ENCODE measurements around the gene YY1. TPM values are rescaled to one million over a fixed set of nuclear protein-coding genes. Genes with fewer than 3 reads are reported as not detected.

Gene YY1
- total and polyA plus RNA-seq, 2 of the 8 experiments (the other 6 are each of a cell fraction or from before 2014, with no cell fraction given): 26.4 to 106 TPM

DNA sequence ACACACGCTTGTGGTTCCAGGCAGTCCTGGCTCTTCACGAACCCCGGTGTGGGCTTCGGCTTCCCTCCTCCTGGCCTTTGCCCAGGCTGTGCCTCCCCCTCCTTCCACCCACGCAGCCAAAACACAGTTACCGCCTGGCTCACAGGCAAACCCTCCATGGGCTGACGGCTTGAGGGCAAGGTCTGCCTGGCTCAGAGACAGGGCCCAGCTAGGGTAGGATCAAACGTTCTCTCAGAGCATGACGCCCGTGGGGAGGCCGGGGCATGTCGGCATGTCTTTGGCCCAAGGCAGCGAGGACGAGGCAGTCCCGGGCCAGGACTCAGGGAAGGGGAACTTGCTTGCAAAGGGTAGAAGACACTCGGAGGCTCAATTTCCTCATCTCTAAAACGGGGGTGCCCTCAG, 86.3 kb downstream of the YY1 start:
- H3K36me3 ChIP-seq (ENCODE audit: control insufficient read depth in 2 of 4, insufficient read depth in 4 of 4, low read length in 3 of 4): no peaks in the 10 kb centered on the region
- H4K91ac ChIP-seq (replicated peaks; ENCODE audit: insufficient read length, low read length): no peak overlapping the region
- H4K20me1 ChIP-seq (replicated peaks in 1 of 2; ENCODE audit: control insufficient read depth in 1 of 2, insufficient read depth in 2 of 2, low read length in 2 of 2): no peaks in the 10 kb centered on the region
- no peaks in the 10 kb centered on the region for H3K27me3 ChIP-seq (replicated peaks in 1 of 4; ENCODE audit: control insufficient read depth in 3 of 4, extremely low read depth in 1 of 4, insufficient read depth in 3 of 4, low read length in 3 of 4)
- 89% methylated on average over 15 of the region's 17 CpGs; no CpG with 5 or more reads in 1 of the 2 experiments for WGBS, 2 experiments (ENCODE audit: extremely low coverage in 1 of 2, insufficient coverage in 1 of 2, insufficient read length in 1 of 2, insufficient replicate concordance in 2 of 2, low coverage in 1 of 2, low lambda C conversion rate in 2 of 2, missing lambda C conversion rate in 1 of 2)
- no peak overlapping the region for H2BK5ac ChIP-seq (ENCODE audit: low read depth, low read length)
- CTCF ChIA-PET (ENCODE audit: partially characterized antibody): no interaction called here
- no peak overlapping the region for H2AK5ac ChIP-seq (ENCODE audit: low read depth, low read length)
- H3K4me3 ChIP-seq (ENCODE audit: extremely low read depth in 1 of 4, insufficient read depth in 2 of 4, low read depth in 3 of 4, low read length in 4 of 4): no peak overlapping the region
- H3K4me1 ChIP-seq (replicated peaks in 1 of 4; ENCODE audit: control insufficient read depth in 3 of 4, insufficient read depth in 4 of 4, low read length in 3 of 4): peaks cover 0 to under 1% (median 0%) of the 10 kb centered on the region in 4 experiments; a peak in 1 of 7 replicates
- H2BK120ac ChIP-seq (replicated peaks; ENCODE audit: low read depth, low read length): no peak overlapping the region
- POLR2A ChIA-PET (ENCODE audit: partially characterized antibody): interaction anchor here (1.9 kb wide), 1 partner anchor 10 kb away, joined by 6 read pairs; no protein-coding TSS in a partner anchor
- no peak overlapping the region for H3K56ac ChIP-seq (replicated peaks; ENCODE audit: insufficient read length, low read depth, low read length)
- H3K4ac ChIP-seq (replicated peaks; ENCODE audit: insufficient read length, low read depth, low read length): no peak overlapping the region
- no peak overlapping the region for H2BK15ac ChIP-seq (ENCODE audit: low read length)
- H3K27ac ChIP-seq (ENCODE audit: low read depth, low read length): no peak overlapping the region
- no peak overlapping the region for H2BK20ac ChIP-seq (ENCODE audit: low read length)
- no peak overlapping the region for H2AFZ ChIP-seq (ENCODE audit: low read length)
- H3K23me2 ChIP-seq (ENCODE audit: low read depth, low read length): no peaks in the 10 kb centered on the region; the same call in 1 of the 2 replicates
- DNase-seq (ENCODE audit: low read depth in 1 of 2, low spot score in 2 of 2) (no peak), FAIRE-seq (no peak)
- no peak overlapping the region for H3K4me2 ChIP-seq (ENCODE audit: insufficient read depth in 1 of 2, low read depth in 2 of 2, low read length in 2 of 2)
- H3K18ac ChIP-seq (ENCODE audit: extremely low read depth, low read length): no peak overlapping the region
- H3K79me1 ChIP-seq (ENCODE audit: low read depth, low read length): no peaks in the 10 kb centered on the region
- no peaks in the 10 kb centered on the region for H3K9me3 ChIP-seq (ENCODE audit: insufficient read depth in 2 of 2, low read depth in 1 of 2, low read length in 1 of 2)
- H3K23ac ChIP-seq (ENCODE audit: insufficient read length): no peak overlapping the region
- H4K5ac ChIP-seq (ENCODE audit: insufficient read length, low read depth, low read length): no peak overlapping the region
- no peak overlapping the region for H3K9ac ChIP-seq (replicated peaks in 1 of 4; ENCODE audit: extremely low read depth in 1 of 4, low read depth in 3 of 4, low read length in 3 of 4)
- no peaks in the 10 kb centered on the region for H3K79me2 ChIP-seq (ENCODE audit: control insufficient read depth in 1 of 2, insufficient read depth in 2 of 2, low read length in 2 of 2)
- H2BK12ac ChIP-seq (ENCODE audit: low read depth, low read length): no peak overlapping the region
- peak overlapping the region; percentile 43 for H4K8ac ChIP-seq (ENCODE audit: extremely low read depth, insufficient read depth, low read length)
- no peak overlapping the region for H3K14ac ChIP-seq (ENCODE audit: insufficient read length)
- no peak for TF ChIP-seq RNF2 (IDR thresholded peaks at IDR 0.05; ENCODE audit: borderline replicate concordance, low read depth, low read length, missing control alignments, poor library complexity, severe bottlenecking)
- TF ChIP-seq KDM4A (IDR thresholded peaks at IDR 0.05; ENCODE audit: low read depth, low read length, severe bottlenecking): no peak
- TF ChIP-seq PHF8 (conservative IDR thresholded peaks at IDR 0.05; ENCODE audit: low read depth, low read length): no peak
- no peak for TF ChIP-seq CHD2 (IDR thresholded peaks at IDR 0.05; ENCODE audit: low read length)
- TF ChIP-seq SIN3A (conservative IDR thresholded peaks at IDR 0.05 in 1 of 2, IDR thresholded peaks at IDR 0.05 in 1 of 2; ENCODE audit: low read depth in 1 of 2, low read length in 2 of 2): no peak
- TF ChIP-seq SIRT6 (IDR thresholded peaks at IDR 0.05; ENCODE audit: low read length): no peak
- no peak for TF ChIP-seq TCF12 (IDR thresholded peaks at IDR 0.05; ENCODE audit: low read depth, low read length)
- TF ChIP-seq CREB1 (IDR thresholded peaks at IDR 0.05): no peak
- no peak for TF ChIP-seq POLR2A (IDR thresholded peaks at IDR 0.05; ENCODE audit: control extremely low read depth in 1 of 2, low read depth in 2 of 2, low read length in 2 of 2)
